ENCODE measurements around the gene MAP3K7.
A peak's percentile ranks its signal among the peaks of the same experiment; 100 is the strongest.

The MAP3K7 gene

DNA sequence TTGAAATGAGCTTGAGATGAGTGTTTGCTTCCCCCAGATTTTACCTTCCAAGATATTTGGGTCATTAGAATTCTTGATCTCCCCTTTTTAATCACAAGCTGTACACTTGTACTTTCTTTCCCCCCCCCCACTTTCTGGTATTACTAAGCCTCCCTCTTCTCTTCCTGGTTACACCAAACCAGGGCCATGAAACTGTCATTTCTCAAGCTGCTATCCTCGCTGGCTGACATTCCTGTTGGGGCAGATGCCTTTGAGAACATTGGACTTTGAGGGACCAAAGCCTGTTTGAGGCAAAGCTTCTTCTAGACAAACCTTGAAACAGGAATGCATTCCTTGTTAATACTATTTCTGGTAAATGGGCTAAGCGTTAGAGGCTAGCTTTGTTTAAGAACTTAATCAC is 32.3 kb upstream of the MAP3K7 start:
- H3K27me3 ChIP-seq (ENCODE audit: insufficient read depth, low read length, poor library complexity, severe bottlenecking): peaks cover 21% of the 10 kb centered on the region
- no peak overlapping the region for H3K4me2 ChIP-seq (ENCODE audit: low read depth, low read length, poor library complexity, severe bottlenecking)
- H3K9me3 ChIP-seq (ENCODE audit: insufficient read depth, low read depth, low read length): no peaks in the 10 kb centered on the region
- no peaks in the 10 kb centered on the region for H3F3A ChIP-seq (ENCODE audit: low read depth)
- no peak overlapping the region for H3K4me3 ChIP-seq (ENCODE audit: low read length, poor library complexity, severe bottlenecking)
- H3K36me3 ChIP-seq (ENCODE audit: insufficient read depth, low read length): no peaks in the 10 kb centered on the region
- no peaks in the 10 kb centered on the region for H3K79me2 ChIP-seq (ENCODE audit: insufficient read depth, low read length)
- H4K20me1 ChIP-seq (ENCODE audit: insufficient read depth, low read length, poor library complexity, severe bottlenecking): no peaks in the 10 kb centered on the region
- TF ChIP-seq EZH2phosphoT487 (IDR thresholded peaks at IDR 0.05; ENCODE audit: borderline replicate concordance): no peak
- TF ChIP-seq, protein P1, sequence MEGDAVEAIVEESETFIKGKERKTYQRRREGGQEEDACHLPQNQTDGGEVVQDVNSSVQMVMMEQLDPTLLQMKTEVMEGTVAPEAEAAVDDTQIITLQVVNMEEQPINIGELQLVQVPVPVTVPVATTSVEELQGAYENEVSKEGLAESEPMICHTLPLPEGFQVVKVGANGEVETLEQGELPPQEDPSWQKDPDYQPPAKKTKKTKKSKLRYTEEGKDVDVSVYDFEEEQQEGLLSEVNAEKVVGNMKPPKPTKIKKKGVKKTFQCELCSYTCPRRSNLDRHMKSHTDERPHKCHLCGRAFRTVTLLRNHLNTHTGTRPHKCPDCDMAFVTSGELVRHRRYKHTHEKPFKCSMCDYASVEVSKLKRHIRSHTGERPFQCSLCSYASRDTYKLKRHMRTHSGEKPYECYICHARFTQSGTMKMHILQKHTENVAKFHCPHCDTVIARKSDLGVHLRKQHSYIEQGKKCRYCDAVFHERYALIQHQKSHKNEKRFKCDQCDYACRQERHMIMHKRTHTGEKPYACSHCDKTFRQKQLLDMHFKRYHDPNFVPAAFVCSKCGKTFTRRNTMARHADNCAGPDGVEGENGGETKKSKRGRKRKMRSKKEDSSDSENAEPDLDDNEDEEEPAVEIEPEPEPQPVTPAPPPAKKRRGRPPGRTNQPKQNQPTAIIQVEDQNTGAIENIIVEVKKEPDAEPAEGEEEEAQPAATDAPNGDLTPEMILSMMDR (conservative IDR thresholded peaks at IDR 0.05; ENCODE audit: low read length): no peak
- no peaks in the 10 kb centered on the region for H3K9me2 ChIP-seq (replicated peaks; ENCODE audit: low read depth, low read length)
- no peaks in the 10 kb centered on the region for H3K4me1 ChIP-seq (ENCODE audit: insufficient read depth, low read length, poor library complexity, severe bottlenecking)
- H2AFZ ChIP-seq (ENCODE audit: low read length): no peak overlapping the region
- H3K9ac ChIP-seq (ENCODE audit: low read depth, low read length, poor library complexity, severe bottlenecking): no peak overlapping the region

DNA sequence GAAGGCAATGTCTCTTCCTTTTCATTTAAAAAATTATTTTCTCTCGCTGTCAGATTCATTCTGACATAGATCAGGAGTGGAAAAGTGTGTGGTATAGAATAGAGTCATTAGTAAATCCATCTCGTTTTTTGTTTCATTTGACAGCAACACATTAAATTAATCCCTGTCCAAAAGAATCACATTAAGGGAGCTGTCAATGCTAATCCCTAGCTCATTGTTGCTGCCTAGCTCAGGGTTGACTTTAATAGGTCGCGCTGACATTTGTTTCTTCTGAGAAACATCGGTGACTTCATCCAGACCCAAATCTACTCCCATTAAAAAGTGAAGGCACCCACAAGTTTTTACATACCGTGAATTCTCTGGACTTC is 25.4 kb upstream of the MAP3K7 start:
- H3K4me1 ChIP-seq (ENCODE audit: insufficient read depth, low read length, poor library complexity, severe bottlenecking): no peaks in the 10 kb centered on the region
- no peak overlapping the region for H3K4me3 ChIP-seq (ENCODE audit: low read length, poor library complexity, severe bottlenecking)
- no peak overlapping the region for H3K4me2 ChIP-seq (ENCODE audit: low read depth, low read length, poor library complexity, severe bottlenecking)
- H3K9me2 ChIP-seq (replicated peaks; ENCODE audit: low read depth, low read length): no peaks in the 10 kb centered on the region
- no peak overlapping the region for H2AFZ ChIP-seq (ENCODE audit: low read length)
- H3K9ac ChIP-seq (ENCODE audit: low read depth, low read length, poor library complexity, severe bottlenecking): no peak overlapping the region
- H3K36me3 ChIP-seq (ENCODE audit: insufficient read depth, low read length): no peaks in the 10 kb centered on the region
- H3F3A ChIP-seq (ENCODE audit: low read depth): no peaks in the 10 kb centered on the region
- H4K20me1 ChIP-seq (ENCODE audit: insufficient read depth, low read length, poor library complexity, severe bottlenecking): no peaks in the 10 kb centered on the region
- no peaks in the 10 kb centered on the region for H3K79me2 ChIP-seq (ENCODE audit: insufficient read depth, low read length)
- H3K27me3 ChIP-seq (ENCODE audit: insufficient read depth, low read length, poor library complexity, severe bottlenecking): peaks cover 3% of the 10 kb centered on the region
- TF ChIP-seq, protein P1 (conservative IDR thresholded peaks at IDR 0.05; ENCODE audit: low read length): no peak
- no peak for TF ChIP-seq EZH2phosphoT487 (IDR thresholded peaks at IDR 0.05; ENCODE audit: borderline replicate concordance)
- no peaks in the 10 kb centered on the region for H3K9me3 ChIP-seq (ENCODE audit: insufficient read depth, low read depth, low read length)

DNA sequence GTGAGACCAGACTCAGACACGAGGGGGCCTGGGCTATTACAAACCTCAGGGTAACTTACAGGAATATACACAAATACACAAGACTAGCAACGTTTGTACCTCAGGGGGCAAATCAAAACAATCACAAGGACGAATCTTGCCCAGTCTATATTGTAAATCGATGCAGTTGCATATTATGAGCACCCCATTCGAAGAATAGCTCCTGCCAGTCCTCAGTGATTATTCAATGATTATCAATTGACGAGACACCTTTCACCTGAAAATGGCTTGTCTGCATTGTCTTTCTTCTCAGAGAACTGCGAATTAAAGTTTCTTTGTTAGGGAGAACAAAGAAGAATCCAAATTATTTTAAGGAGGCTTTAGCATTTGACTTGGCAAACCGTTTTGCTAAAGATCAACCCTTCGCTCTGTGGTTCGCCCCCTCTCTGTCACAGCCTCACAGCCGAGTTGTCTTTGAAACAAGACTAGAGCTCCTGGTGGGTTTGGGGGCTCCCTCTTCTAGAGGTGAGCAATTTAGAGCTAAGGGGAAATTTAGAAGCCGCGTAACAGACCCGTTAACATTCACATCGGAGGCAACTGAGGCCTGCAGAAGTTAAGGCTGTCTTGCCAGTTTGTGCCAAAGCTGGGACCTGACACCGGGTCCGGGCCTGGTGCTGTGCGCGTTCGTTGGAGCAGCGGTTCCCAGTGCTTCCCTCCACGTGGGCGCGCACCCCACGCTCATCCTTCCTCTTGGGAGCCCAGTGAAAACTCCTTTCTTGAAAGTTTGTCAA is 24.9 kb upstream of the MAP3K7 start:
- H3K4me1 ChIP-seq (ENCODE audit: insufficient read depth, low read length, poor library complexity, severe bottlenecking): no peaks in the 10 kb centered on the region
- H3K4me2 ChIP-seq (ENCODE audit: low read depth, low read length, poor library complexity, severe bottlenecking): peak overlapping the region; percentile 74
- no peaks in the 10 kb centered on the region for H3K9me2 ChIP-seq (replicated peaks; ENCODE audit: low read depth, low read length)
- peak overlapping the region; percentile 69 for H3K4me3 ChIP-seq (ENCODE audit: low read length, poor library complexity, severe bottlenecking)
- H3K27me3 ChIP-seq (ENCODE audit: insufficient read depth, low read length, poor library complexity, severe bottlenecking): no peaks in the 10 kb centered on the region
- H3K9ac ChIP-seq (ENCODE audit: low read depth, low read length, poor library complexity, severe bottlenecking): no peak overlapping the region
- peak overlapping the region; percentile 92 for H2AFZ ChIP-seq (ENCODE audit: low read length)
- no peaks in the 10 kb centered on the region for H4K20me1 ChIP-seq (ENCODE audit: insufficient read depth, low read length, poor library complexity, severe bottlenecking)
- TF ChIP-seq EZH2phosphoT487 (IDR thresholded peaks at IDR 0.05; ENCODE audit: borderline replicate concordance): no peak
- TF ChIP-seq, protein P1 (conservative IDR thresholded peaks at IDR 0.05; ENCODE audit: low read length): 0 out of 2 replicates have a peak, but pooled peaks have one; percentile 11
- no peaks in the 10 kb centered on the region for H3K36me3 ChIP-seq (ENCODE audit: insufficient read depth, low read length)
- H3K79me2 ChIP-seq (ENCODE audit: insufficient read depth, low read length): no peaks in the 10 kb centered on the region
- no peaks in the 10 kb centered on the region for H3K9me3 ChIP-seq (ENCODE audit: insufficient read depth, low read depth, low read length)
- no peaks in the 10 kb centered on the region for H3F3A ChIP-seq (ENCODE audit: low read depth)
